Mesenchymal stem cell (in vitro differentiated cells and primary cell): Measurements from ENCODE around the gene KIAA1671.
A peak's percentile ranks its signal among the peaks of the same experiment; 100 is the strongest.

Source experiments
- DNase-seq: peaks from one replicate; pipeline ENCODE4 v3.0.0-alpha.2; 2013
- H2AFZ ChIP-seq: one replicate; pipeline ENCODE4 v1.6.1; 2013; ENCODE audit warnings: low read depth, mild to moderate bottlenecking, control low read depth, inconsistent platforms, low read length, moderate library complexity
- H2AK5ac ChIP-seq: 2 replicates; pipeline ENCODE4 v1.6.1; 2013; ENCODE audit warnings: low read length, moderate library complexity, mild to moderate bottlenecking, inconsistent platforms; ENCODE audit not compliant: severe bottlenecking
- H2BK120ac ChIP-seq: one replicate; pipeline ENCODE4 v1.6.1; 2013; ENCODE audit warnings: low read depth, mild to moderate bottlenecking, inconsistent platforms, low read length, moderate library complexity
- H2BK12ac ChIP-seq, 2 experiments: one replicate each; pipeline ENCODE4 v1.6.1; 2013; ENCODE audit warnings: inconsistent platforms in 2 of 2, low read length in 2 of 2, mild to moderate bottlenecking in 2 of 2, moderate library complexity in 2 of 2, control low read depth in 1 of 2
- H2BK15ac ChIP-seq: one replicate; pipeline ENCODE4 v1.6.1; 2013; ENCODE audit warnings: mild to moderate bottlenecking, low read depth, inconsistent platforms; ENCODE audit not compliant: poor library complexity, severe bottlenecking
- H2BK5ac ChIP-seq: 2 replicates; pipeline ENCODE4 v1.6.1; 2013; ENCODE audit warnings: low read depth, mild to moderate bottlenecking, low read length, control low read depth, inconsistent platforms; ENCODE audit not compliant: poor library complexity, severe bottlenecking
- H3K14ac ChIP-seq, 2 experiments: one replicate each; pipeline ENCODE4 v1.6.1; 2013; ENCODE audit warnings: inconsistent platforms in 2 of 2, low read length in 2 of 2, control low read depth in 1 of 2, mild to moderate bottlenecking in 1 of 2, moderate library complexity in 1 of 2
- H3K18ac ChIP-seq, 2 experiments: one replicate each; pipeline ENCODE4 v1.6.1; 2013; ENCODE audit warnings: inconsistent platforms in 2 of 2, low read length in 2 of 2, control low read depth in 1 of 2, low read depth in 1 of 2, mild to moderate bottlenecking in 1 of 2
- H3K23ac ChIP-seq, 2 experiments: one replicate each; pipeline ENCODE4 v1.6.1; 2013; ENCODE audit warnings: inconsistent platforms in 2 of 2, low read length in 2 of 2, mild to moderate bottlenecking in 2 of 2, moderate library complexity in 2 of 2, control low read depth in 1 of 2
- H3K27ac ChIP-seq: 2 replicates; pipeline ENCODE4 v1.5.1; 2013; ENCODE audit warnings: mild to moderate bottlenecking, moderate library complexity, low read length, control low read depth, inconsistent platforms; ENCODE audit not compliant: poor library complexity, severe bottlenecking
- H3K27me3 ChIP-seq, 2 experiments: 2 replicates each; pipeline versions ENCODE4 v1.6.1 to v1.7.0; 2013; ENCODE audit warnings: low read length in 2 of 2, mild to moderate bottlenecking in 2 of 2, moderate library complexity in 2 of 2, control low read depth in 1 of 2, inconsistent platforms in 1 of 2; ENCODE audit not compliant: control insufficient read depth in 1 of 2, insufficient read depth in 1 of 2
- H3K36me3 ChIP-seq, 2 experiments: 2 replicates each; pipeline versions ENCODE4 v1.6.1 to v1.7.0; 2013; ENCODE audit warnings: low read length in 2 of 2, control low read depth in 1 of 2, inconsistent platforms in 1 of 2, low read depth in 1 of 2, mild to moderate bottlenecking in 1 of 2; ENCODE audit not compliant: insufficient read depth in 2 of 2, control insufficient read depth in 1 of 2
- H3K4ac ChIP-seq, 2 experiments: one replicate each; pipeline ENCODE4 v1.6.1; 2013; ENCODE audit warnings: inconsistent platforms in 2 of 2, low read length in 2 of 2, mild to moderate bottlenecking in 2 of 2, moderate library complexity in 2 of 2, control low read depth in 1 of 2, low read depth in 1 of 2
- H3K4me1 ChIP-seq: 2 replicates; pipeline ENCODE4 v1.6.1; 2013; ENCODE audit warnings: low read depth, low read length, control low read depth; ENCODE audit not compliant: control insufficient read depth, insufficient read depth
- H3K4me2 ChIP-seq: 2 replicates; pipeline ENCODE4 v1.6.1; 2013; ENCODE audit warnings: low read length, mild to moderate bottlenecking, inconsistent platforms; ENCODE audit not compliant: poor library complexity, severe bottlenecking
- H3K4me3 ChIP-seq, 2 experiments: 2 replicates each; pipeline versions ENCODE4 v1.5.1 to v1.7.0; 2013; ENCODE audit warnings: low read length in 2 of 2, mild to moderate bottlenecking in 2 of 2, control low read depth in 1 of 2, low read depth in 1 of 2; ENCODE audit not compliant: insufficient read depth in 1 of 2
- H3K79me1 ChIP-seq: replicated peaks from 2 replicates; pipeline ENCODE4 v1.6.1; 2013; ENCODE audit warnings: mild to moderate bottlenecking, control low read depth, low read length, inconsistent platforms; ENCODE audit not compliant: poor library complexity, severe bottlenecking
- H3K9ac ChIP-seq: 2 replicates; pipeline ENCODE4 v1.7.0; 2013; ENCODE audit warnings: mild to moderate bottlenecking, low read length, moderate library complexity
- H3K9me3 ChIP-seq: 2 replicates; pipeline ENCODE4 v1.7.0; 2013; ENCODE audit warnings: mild to moderate bottlenecking, low read length; ENCODE audit not compliant: control insufficient read depth
- H4K8ac ChIP-seq: one replicate; pipeline ENCODE4 v1.6.1; 2013; ENCODE audit warnings: inconsistent platforms, mild to moderate bottlenecking, low read length, moderate library complexity
- H4K91ac ChIP-seq: one replicate; pipeline ENCODE4 v1.6.1; 2013; ENCODE audit warnings: mild to moderate bottlenecking, low read length, inconsistent platforms
- WGBS: methylation state at CpG from one replicate; pipeline ENCODE4 v1.1.7; 2013; ENCODE audit warnings: mixed read lengths; 5-methylcytosine and 5-hydroxymethylcytosine counted together

KIAA1671 gene

GRCh38 chr22:24992946-24993345, 40.4 kb downstream of the KIAA1671 start:
- no peaks in the 10 kb centered on the region for H3K79me1 ChIP-seq
- no peak overlapping the region for H2BK15ac ChIP-seq
- no peak overlapping the region for H3K4me2 ChIP-seq
- no peak overlapping the region for H2BK120ac ChIP-seq
- WGBS = 85% methylated on average over 7 of the region's 7 CpGs
- peak overlapping the region in 1 of 2 experiments; percentile 49 for H3K18ac ChIP-seq
- H3K14ac ChIP-seq = peak overlapping the region in 1 of 2 experiments; percentile 46
- H3K36me3 ChIP-seq = peaks cover 0 to 4% of the 10 kb centered on the region in 2 experiments
- no peak overlapping the region for H3K27ac ChIP-seq
- H3K27me3 ChIP-seq = peaks cover 0 to 3% of the 10 kb centered on the region in 2 experiments
- H3K4ac ChIP-seq = peak overlapping the region in 1 of 2 experiments; percentile 48
- H3K23ac ChIP-seq = no peak overlapping the region
- no peak overlapping the region for H2AFZ ChIP-seq
- H2BK12ac ChIP-seq = peak overlapping the region; percentile 34 to 92
- no peak overlapping the region for H2AK5ac ChIP-seq
- H3K9me3 ChIP-seq = no peaks in the 10 kb centered on the region
- no peak overlapping the region for H3K9ac ChIP-seq
- no peak overlapping the region for H2BK5ac ChIP-seq
- no peak overlapping the region for H3K4me3 ChIP-seq
- DNase-seq = no peak
- H4K8ac ChIP-seq = no peak overlapping the region
- H3K4me1 ChIP-seq = peaks cover 13% of the 10 kb centered on the region
- H4K91ac ChIP-seq = no peak overlapping the region

GRCh38 chr22:24994070-24994763, 41.7 kb downstream of the KIAA1671 start:
- Histone ChIP-seq H3K36me3 (peaks cover 0 to 4% of the 10 kb centered on the region in 2 experiments), H3K9ac (no peak overlapping the region), H2AK5ac (no peak overlapping the region), H3K18ac (no peak overlapping the region), H3K9me3 (no peaks in the 10 kb centered on the region), H3K27ac (no peak overlapping the region), H3K4me3 (no peak overlapping the region), H3K4me1 (peaks cover 13% of the 10 kb centered on the region), H3K23ac (peak overlapping the region in 1 of 2 experiments; percentile 56), H4K91ac (no peak overlapping the region), H4K8ac (no peak overlapping the region), H3K27me3 (peaks cover 0 to 3% of the 10 kb centered on the region in 2 experiments), H2BK5ac (no peak overlapping the region), H2AFZ (no peak overlapping the region), H3K79me1 (no peaks in the 10 kb centered on the region), H3K4me2 (no peak overlapping the region), H2BK12ac (peak overlapping the region in 1 of 2 experiments; percentile 59), H2BK120ac (no peak overlapping the region), H3K14ac (no peak overlapping the region), H3K4ac (peak overlapping the region in 1 of 2 experiments; percentile 3), H2BK15ac (no peak overlapping the region)
- DNase-seq = peak; percentile 66
- WGBS = 57% methylated on average over 6 of the region's 7 CpGs

GRCh38 chr22:24995649-24996180, 43.2 kb downstream of the KIAA1671 start:
- Histone ChIP-seq H3K36me3 (no peaks in the 10 kb centered on the region), H4K91ac (no peak overlapping the region), H2BK5ac (no peak overlapping the region), H2AK5ac (no peak overlapping the region), H3K18ac (peak overlapping the region in 1 of 2 experiments; percentile 84), H3K27me3 (peaks cover 0 to 3% of the 10 kb centered on the region in 2 experiments), H3K9me3 (no peaks in the 10 kb centered on the region), H3K4me2 (no peak overlapping the region), H2BK120ac (no peak overlapping the region), H3K4ac (peak overlapping the region in 1 of 2 experiments; percentile 55), H3K79me1 (no peaks in the 10 kb centered on the region), H3K14ac (peak overlapping the region in 1 of 2 experiments; percentile 73), H3K4me1 (peaks cover 11% of the 10 kb centered on the region), H3K27ac (no peak overlapping the region), H3K23ac (no peak overlapping the region), H3K4me3 (no peak overlapping the region), H3K9ac (no peak overlapping the region), H2BK15ac (peak overlapping the region; percentile 39), H2AFZ (no peak overlapping the region), H2BK12ac (peak overlapping the region; percentile 29 to 59), H4K8ac (peak overlapping the region; percentile 10)
- no peak for DNase-seq
- WGBS = 42% methylated on average over 1 of the region's 2 CpGs

- peaks cover 0 to 3% of the 10 kb centered on the region in 2 experiments for H3K27me3 ChIP-seq
These were observed 44.0 kb downstream of the KIAA1671 start for GRCh38 chr22:24996420-24996952.

More at GRCh38 chr22:24996420-24996952, 44.0 kb downstream of the KIAA1671 start:
- no peak overlapping the region for H3K4me2 ChIP-seq
- no peak overlapping the region for H2AFZ ChIP-seq
- WGBS = 3% methylated on average over 5 of the region's 5 CpGs
- H3K4ac ChIP-seq = peak overlapping the region in 1 of 2 experiments; percentile 68
- H2BK15ac ChIP-seq = no peak overlapping the region
- H3K4me1 ChIP-seq = peaks cover 11% of the 10 kb centered on the region
- peak overlapping the region; percentile 20 for H4K91ac ChIP-seq
- H3K4me3 ChIP-seq = peak overlapping the region in 1 of 2 experiments; percentile 8
- H3K9me3 ChIP-seq = no peaks in the 10 kb centered on the region
- H2BK120ac ChIP-seq = no peak overlapping the region
- no peak overlapping the region for H4K8ac ChIP-seq
- H3K79me1 ChIP-seq = no peaks in the 10 kb centered on the region
- no peak overlapping the region for H3K9ac ChIP-seq
- H2AK5ac ChIP-seq = no peak overlapping the region
- no peak overlapping the region for H3K27ac ChIP-seq
- no peak overlapping the region for H2BK5ac ChIP-seq
- DNase-seq = peak; percentile 94
- H3K36me3 ChIP-seq = no peaks in the 10 kb centered on the region
- peak overlapping the region; percentile 29 to 54 for H2BK12ac ChIP-seq
- peak overlapping the region; percentile 35 to 79 for H3K18ac ChIP-seq
- H3K23ac ChIP-seq = no peak overlapping the region
- H3K14ac ChIP-seq = no peak overlapping the region
